ENCODE results near the gene MEI1.

Gene MEI1

GRCh38 chr22:41758231-41758630 lies 58.9 kb downstream of the MEI1 start:
- no peaks in the 10 kb centered on the region for H3K9me3 ChIP-seq (ENCODE audit: severe bottlenecking)
- DNase-seq, result no peak
- TF ChIP-seq CTCF (IDR thresholded peaks at IDR 0.05; ENCODE audit: low read depth, low read length), result no peak
- no peak overlapping the region for H3K4me3 ChIP-seq (ENCODE audit: low read depth, low read length)
- H3K27ac ChIP-seq, result no peak overlapping the region
- H3K36me3 ChIP-seq, result no peaks in the 10 kb centered on the region
- no peaks in the 10 kb centered on the region for H3K27me3 ChIP-seq (ENCODE audit: insufficient read depth, low read depth, severe bottlenecking)

GRCh38 chr22:41762980-41763779 lies 63.9 kb downstream of the MEI1 start:
- H3K36me3 ChIP-seq, result no peaks in the 10 kb centered on the region
- no peak overlapping the region for H3K4me3 ChIP-seq (ENCODE audit: low read depth, low read length)
- no peaks in the 10 kb centered on the region for H3K9me3 ChIP-seq (ENCODE audit: severe bottlenecking)
- H3K27ac ChIP-seq, result no peak overlapping the region
- H3K27me3 ChIP-seq (ENCODE audit: insufficient read depth, low read depth, severe bottlenecking), result no peaks in the 10 kb centered on the region
- peak; percentile 70 for DNase-seq
- peak; percentile 83 for TF ChIP-seq CTCF (IDR thresholded peaks at IDR 0.05; ENCODE audit: low read depth, low read length)

- H3K27ac ChIP-seq, result no peak overlapping the region
- no peak for TF ChIP-seq CTCF (IDR thresholded peaks at IDR 0.05; ENCODE audit: low read depth, low read length)
- H3K4me3 ChIP-seq (ENCODE audit: low read depth, low read length), result no peak overlapping the region
- H3K36me3 ChIP-seq, result no peaks in the 10 kb centered on the region
- H3K9me3 ChIP-seq (ENCODE audit: severe bottlenecking), result no peaks in the 10 kb centered on the region
- DNase-seq, result no peak
- no peaks in the 10 kb centered on the region for H3K27me3 ChIP-seq (ENCODE audit: insufficient read depth, low read depth, severe bottlenecking)
These were observed 67.2 kb downstream of the MEI1 start for GRCh38 chr22:41766476-41766875.

GRCh38 chr22:41768430-41768829 lies 69.1 kb downstream of the MEI1 start:
- DNase-seq, result no peak
- H3K27me3 ChIP-seq (ENCODE audit: insufficient read depth, low read depth, severe bottlenecking), result no peaks in the 10 kb centered on the region
- no peaks in the 10 kb centered on the region for H3K36me3 ChIP-seq
- H3K9me3 ChIP-seq (ENCODE audit: severe bottlenecking), result no peaks in the 10 kb centered on the region
- no peak overlapping the region for H3K4me3 ChIP-seq (ENCODE audit: low read depth, low read length)
- H3K27ac ChIP-seq, result no peak overlapping the region
- TF ChIP-seq CTCF (IDR thresholded peaks at IDR 0.05; ENCODE audit: low read depth, low read length), result no peak

GRCh38 chr22:41770715-41771468 lies 71.6 kb downstream of the MEI1 start:
- TF ChIP-seq CTCF (IDR thresholded peaks at IDR 0.05; ENCODE audit: low read depth, low read length), result no peak
- no peak for DNase-seq
- no peaks in the 10 kb centered on the region for H3K27me3 ChIP-seq (ENCODE audit: insufficient read depth, low read depth, severe bottlenecking)

More at GRCh38 chr22:41770715-41771468, 71.6 kb downstream of the MEI1 start:
- Histone ChIP-seq H3K9me3 (ENCODE audit: severe bottlenecking) (no peaks in the 10 kb centered on the region), H3K4me3 (ENCODE audit: low read depth, low read length) (no peak overlapping the region), H3K36me3 (no peaks in the 10 kb centered on the region), H3K27ac (no peak overlapping the region)

Measured in WERI-Rb-1 (cell line).